CD4-positive, alpha-beta T cell treated with Interleukin-6 at 100 ng/mL for 8 hours (primary cell): ENCODE measurements around the gene ALDH16A1.
"Not testable (repeated sequence)": the region's sequence is repeated elsewhere in the genome, so short reads cannot be mapped to it uniquely, and the experiment has no call there.

ENCODE experiments used
- DNase-seq: peaks from one replicate; pipeline ENCODE4 v3.0.0-alpha.2; 2020; ENCODE audit warnings: mixed read lengths, low spot score

ALDH16A1 gene

DNA sequence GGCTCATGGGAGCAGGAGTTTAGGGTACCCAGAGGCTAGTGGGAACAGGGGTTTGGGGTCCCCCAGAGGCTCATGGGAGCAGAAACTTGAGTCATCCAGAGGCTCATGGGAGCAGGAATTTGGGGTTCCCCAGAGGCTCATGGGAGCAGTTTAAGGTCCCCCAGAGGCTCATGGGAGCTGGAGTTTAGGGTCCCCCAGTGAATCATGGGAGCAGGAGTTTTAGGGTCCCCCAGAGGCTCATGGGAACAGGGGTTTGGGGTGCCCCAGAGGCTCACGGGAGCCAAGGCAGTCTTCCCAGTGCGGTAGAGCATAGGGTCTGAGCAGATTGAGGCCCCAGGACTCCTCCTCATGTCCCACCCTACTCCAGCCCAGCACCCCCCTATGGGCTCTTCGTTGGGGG lies 12.3 kb downstream of the ALDH16A1 start:
- DNase-seq = no peak

DNA sequence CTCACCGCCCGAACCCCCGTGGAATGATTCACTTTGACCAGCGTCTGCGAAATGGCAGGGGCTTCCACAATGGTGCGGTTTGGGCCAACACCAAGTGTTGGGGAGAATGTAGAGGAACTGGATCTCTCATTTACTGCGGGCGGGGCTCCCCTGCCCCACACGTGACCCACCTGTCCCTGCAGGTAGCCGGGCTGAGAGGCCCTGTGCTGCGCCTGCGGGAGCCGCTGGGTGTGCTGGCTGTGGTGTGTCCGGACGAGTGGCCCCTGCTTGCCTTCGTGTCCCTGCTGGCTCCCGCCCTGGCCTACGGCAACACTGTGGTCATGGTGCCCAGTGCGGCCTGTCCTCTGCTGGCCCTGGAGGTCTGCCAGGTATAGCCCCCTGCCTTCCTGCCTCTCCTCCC lies 15.2 kb downstream of the ALDH16A1 start:
- DNase-seq = no peak

DNA sequence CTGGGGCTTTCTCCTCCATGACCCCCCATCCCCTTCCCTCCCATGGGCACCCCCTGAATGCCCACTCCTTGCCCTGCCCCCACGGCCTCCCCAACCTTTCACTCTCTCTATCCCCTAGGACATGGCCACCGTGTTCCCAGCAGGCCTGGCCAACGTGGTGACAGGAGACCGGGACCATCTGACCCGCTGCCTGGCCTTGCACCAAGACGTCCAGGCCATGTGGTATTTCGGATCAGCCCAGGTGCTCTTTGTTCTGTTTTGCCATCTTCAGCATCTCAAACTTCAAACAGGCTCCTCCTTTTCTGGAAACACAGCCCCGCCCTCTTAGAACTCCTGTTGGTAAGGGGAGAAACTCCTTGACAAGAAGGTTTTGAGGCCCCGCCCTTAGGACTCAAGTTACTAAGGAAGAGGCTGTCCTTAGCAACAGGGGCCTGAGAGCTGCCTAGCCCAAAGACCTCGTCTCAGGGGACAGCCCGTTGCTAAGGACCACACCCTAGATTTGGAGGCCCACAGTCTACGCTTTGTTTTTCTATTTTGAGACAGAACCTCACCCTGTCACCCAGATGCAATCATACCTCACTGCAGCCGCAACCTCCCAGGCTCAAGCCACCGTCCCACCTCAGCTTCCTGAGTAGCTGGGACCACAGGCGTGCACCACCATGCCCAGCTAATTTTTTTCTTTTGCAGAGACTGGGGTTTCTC lies 15.9 kb downstream of the ALDH16A1 start:
- peak; percentile 95 for DNase-seq

DNA sequence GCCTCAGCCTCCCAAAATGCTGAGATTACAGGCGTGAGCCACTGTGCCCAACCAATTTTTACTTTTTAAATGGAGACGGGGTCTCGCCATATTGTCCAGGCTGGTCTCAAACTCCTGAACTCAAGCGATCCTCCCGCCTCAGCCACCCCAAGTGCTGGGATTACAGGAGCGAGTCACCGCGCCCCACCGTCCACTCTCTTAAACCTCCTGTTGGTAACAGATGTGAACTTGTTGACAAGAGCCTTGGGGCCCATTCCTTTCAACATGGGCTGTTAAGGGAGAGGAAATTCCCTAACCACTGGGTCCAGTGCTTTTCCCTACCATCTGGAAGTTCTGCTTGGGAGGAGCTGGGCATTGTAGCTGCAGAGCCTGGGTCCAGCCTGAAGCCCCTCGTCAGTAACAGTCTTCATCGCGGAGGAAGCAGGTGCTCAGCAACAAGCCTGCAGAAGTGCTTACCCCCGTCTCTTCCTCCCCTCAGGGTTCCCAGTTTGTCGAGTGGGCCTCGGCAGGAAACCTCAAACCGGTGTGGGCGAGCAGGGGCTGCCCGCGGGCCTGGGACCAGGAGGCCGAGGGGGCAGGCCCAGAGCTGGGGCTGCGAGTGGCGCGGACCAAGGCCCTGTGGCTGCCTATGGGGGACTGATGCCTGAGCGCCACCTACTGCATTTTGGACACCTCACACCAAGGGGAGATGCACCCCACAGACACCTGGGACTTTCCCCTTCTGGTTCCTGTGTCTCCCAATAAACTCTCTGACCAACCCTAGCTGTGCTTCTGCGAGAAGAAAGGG lies 17.0 kb downstream of the ALDH16A1 start:
- DNase-seq = peak; percentile 86

DNA sequence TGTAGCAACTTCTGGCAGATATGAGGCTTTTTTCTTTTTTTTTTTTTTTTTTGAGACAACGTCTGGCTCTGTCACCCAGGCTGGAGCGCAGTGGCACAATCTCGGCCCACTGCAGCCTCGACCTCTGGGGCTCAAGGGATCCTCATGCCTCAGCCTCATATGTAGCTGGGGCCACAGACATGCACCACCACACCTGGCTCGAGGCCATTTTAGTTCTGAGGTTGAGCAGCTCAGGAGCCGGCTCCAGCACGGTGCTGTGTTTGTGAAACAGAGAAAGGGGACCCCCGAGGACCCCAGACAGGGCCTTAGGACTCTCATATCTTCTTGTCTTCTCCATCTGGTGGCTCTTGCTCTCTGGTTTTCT lies 17.6 kb downstream of the ALDH16A1 start:
- no peak for DNase-seq

DNA sequence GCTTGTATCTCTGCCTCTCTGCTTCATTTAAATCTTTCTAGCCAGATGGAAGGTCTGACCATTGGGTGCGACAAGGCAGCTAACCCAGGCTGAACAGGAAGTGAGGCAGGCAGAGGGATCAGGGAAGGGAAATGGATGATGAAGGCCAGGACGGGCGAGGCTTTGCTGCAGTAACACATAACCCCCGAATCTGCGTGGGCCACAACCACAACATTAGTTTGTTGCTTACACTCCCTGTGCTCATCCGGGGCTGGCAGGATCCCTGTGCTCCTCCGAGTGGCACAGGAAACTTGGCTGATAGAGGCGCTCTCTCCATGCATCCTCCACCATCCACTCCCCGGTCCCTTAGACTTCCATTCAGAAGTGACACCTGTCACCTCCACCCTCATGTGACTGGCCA lies 19.9 kb downstream of the ALDH16A1 start:
- no peak for DNase-seq

DNA sequence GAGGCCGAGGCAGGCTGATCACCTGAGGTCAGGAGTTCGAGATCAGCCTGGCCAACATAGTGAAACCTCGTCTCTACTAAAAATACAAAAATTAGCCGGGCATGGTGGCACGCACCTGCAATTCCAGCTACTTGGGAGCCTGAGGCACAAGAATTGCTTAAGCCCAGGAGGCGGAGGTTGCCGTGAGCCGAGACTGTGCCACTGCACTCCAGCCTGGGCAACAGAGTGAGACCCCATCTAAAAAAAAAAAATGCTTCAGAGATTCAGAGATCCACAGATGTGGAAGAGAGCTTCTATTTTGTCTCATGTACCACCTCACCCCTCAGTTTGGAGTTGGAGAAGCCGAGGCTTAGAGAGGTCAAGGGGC lies 20.5 kb downstream of the ALDH16A1 start:
- not testable (repeated sequence) for DNase-seq

DNA sequence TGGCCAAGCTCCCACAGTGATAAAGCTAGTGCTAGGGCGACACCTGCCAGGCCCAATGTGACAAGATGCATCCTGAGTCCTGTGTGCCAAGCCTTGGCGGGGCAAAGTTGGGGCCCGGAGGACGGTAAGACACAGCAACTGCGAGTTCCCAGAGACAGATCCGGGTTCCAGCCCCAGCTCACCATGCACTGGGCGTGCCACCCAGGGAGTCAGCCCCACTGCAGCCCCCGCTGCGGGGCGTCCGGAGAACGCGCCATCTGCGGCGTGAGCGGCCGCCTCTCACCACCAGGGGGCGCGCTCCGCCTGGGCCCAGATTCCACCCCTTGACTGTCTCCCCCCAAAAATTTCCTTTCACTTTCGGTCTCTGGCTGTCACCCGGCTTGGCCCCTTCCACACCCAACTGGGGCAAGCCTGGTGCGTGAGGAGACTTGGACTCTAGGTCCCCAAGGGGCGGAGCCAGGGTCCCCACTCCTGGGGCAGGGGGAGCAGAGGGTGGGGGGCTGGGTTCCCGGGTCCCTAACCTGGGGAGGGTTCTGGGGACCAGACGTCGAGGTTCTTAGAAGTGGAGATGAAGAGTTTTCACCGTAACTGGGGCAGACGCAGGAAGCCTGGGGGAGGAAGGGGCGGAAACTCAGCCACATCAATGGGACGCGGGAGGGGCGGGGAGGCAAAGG lies 21.0 kb downstream of the ALDH16A1 start, which contains the start of gene FLT3LG:
FLT3LG (plus strand) TSS at position 348 of the 674 bp plus-strand sequence. CDS start 425 bp downstream, outside the sequence.
- peak; percentile 94 for DNase-seq

DNA sequence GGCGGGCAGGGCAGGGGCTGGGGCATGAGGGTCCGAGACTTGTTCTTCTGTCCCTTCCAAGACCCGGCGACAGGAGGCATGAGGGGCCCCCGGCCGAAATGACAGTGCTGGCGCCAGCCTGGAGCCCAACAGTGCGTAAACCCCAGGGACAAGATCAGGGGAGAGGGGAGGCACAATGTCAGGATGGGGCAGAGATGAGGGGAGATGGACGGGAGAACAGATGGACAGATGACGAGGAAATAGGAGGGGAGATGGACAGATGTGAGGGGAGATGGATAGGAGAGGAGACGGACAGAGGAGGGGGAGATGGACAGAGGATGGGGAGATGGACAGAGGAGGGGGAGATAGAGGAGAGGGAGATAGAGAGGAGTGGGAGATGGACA lies 21.5 kb downstream of the ALDH16A1 start:
- no peak for DNase-seq

DNA sequence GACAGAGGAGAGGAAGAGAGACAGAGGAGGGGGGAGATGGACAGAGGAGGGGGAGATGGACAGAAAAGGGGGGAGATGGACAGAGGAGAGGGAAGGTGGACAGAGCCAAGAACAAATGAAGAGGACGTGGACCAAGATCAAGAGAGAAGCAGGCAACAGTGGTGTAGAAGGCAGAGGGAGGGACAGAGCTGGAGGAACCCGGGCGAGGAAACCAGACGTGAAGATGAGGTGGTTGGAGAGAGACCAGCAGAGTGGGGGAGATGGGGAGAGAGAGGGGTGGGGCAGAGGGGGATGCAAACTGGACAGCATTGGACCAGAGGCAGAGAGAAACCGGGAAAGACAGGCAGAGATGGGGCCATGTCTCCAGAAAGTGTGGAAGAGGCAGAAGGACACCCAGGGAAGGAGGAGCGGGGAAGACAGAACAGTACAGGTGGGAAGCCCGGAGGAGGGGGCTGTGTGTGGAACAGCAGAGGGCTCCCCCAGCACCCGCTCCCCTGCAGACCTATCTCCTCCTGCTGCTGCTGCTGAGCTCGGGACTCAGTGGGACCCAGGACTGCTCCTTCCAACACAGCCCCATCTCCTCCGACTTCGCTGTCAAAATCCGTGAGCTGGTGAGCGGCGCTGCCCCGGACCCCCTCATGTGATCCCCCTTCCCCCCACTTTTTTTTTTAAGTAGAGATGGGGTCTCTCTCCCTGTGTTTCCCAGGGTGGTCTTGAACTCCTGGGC lies 22.3 kb downstream of the ALDH16A1 start:
- DNase-seq = peak; percentile 9

DNA sequence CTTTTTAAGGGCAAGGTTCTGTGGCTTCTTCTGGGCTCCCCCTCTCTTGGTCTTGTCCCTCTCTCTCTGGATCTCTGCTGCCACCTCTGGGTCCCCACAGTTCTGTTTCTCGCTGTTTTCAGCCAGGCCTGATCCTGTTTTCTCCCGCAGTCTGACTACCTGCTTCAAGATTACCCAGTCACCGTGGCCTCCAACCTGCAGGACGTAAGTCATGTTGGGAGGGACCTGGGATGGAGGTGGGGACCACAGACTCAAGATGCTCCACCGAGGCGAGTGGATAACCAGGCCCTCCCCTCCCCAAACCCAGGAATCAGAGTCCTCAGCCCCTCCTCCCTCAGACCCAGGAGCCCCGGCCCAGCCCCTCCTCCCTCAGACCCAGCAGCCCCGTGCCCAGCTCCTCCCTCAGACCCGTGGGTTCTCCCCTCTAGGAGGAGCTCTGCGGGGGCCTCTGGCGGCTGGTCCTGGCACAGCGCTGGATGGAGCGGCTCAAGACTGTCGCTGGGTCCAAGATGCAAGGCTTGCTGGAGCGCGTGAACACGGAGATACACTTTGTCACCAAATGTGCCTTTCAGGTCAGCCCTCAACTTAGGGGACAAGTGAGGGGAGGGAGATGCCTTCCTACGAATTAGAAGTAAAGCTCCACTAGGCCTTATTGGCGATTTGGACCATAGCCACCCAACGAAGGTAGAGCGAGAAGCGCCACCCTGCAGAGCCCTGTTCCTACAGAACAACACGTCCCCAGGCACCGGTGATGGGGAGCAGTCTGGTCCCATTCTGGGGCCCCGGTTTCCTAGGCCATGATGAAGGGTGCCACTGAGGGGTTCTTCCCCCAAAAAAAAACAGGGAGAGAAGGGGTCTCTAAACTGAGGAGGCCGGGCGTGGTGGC lies 23.2 kb downstream of the ALDH16A1 start:
- DNase-seq = peak; percentile 71

DNA sequence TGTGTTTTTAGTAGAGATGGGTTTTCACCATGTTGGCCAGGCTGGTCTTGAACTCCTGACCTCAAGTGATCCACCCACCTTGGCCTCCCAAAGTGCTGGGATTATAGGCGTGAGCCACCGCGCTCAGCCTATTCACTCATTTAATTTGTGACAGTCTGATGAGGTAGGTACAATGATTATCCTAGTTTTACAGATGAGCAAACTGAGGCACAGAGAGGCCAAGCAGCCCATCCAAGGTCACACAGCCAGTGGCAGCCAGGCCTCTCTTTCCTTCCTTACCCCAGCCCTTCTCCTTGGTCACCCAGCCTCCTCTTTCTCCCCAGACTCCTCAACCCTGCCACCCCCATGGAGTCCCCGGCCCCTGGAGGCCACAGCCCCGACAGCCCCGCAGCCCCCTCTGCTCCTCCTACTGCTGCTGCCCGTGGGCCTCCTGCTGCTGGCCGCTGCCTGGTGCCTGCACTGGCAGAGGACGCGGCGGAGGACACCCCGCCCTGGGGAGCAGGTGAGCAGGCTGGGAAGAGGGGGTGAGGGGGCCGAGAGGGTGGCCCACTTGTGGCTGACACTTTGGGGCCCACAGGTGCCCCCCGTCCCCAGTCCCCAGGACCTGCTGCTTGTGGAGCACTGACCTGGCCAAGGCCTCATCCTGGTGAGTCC lies 27.1 kb downstream of the ALDH16A1 start:
- DNase-seq = no peak

DNA sequence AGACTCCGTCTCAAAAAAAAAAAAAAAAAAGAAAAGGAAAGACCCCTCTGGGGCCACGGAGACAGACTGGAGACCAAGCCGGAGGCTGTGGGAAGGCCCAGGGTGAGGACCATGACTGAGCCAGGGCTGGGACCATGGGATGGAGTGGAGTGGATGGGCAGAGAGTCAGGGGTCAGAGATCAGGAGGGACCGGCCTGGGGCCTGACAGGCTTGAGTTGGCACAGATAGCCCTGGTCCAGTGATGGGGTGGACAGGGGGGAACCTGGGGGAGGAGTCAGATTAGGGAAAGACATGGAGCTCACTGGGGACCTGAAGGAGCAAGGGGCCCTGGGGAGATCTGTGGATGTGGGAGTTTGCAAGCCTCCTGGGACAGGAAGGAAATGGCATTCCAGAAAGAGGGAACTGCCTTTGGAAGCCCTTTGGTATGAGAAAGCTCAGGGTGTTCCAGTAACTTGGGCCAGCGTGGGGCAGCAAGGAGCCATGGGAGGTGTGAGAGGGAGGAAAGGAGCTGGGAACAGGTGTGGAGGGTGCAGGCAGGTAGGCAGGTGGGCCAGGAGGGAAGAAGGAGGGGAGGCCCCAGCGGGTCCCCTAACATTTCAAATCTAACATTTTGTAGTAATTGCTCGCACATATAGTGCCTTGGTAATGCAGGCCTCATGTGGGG lies 28.1 kb downstream of the ALDH16A1 start:
- DNase-seq = no peak

DNA sequence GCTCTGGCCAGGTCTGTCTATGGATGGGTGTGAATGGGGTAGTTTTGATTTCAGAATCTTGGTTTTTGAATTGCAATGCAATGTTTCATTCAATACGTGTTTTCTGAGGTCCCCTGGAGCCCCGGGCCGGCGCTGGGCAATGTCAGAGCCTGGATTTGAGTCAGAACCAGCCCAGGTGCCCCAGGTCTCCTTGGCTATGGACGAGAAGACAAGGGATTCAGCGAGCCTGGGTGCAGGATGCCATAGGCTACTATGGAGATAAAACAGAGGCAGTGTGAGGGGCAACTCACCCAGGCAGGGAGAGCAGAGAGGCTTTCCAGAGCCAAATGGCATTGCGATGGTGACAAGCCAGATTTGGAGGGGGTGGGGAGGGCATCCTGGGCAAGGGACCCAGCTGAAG lies 33.2 kb downstream of the ALDH16A1 start:
- no peak for DNase-seq

DNA sequence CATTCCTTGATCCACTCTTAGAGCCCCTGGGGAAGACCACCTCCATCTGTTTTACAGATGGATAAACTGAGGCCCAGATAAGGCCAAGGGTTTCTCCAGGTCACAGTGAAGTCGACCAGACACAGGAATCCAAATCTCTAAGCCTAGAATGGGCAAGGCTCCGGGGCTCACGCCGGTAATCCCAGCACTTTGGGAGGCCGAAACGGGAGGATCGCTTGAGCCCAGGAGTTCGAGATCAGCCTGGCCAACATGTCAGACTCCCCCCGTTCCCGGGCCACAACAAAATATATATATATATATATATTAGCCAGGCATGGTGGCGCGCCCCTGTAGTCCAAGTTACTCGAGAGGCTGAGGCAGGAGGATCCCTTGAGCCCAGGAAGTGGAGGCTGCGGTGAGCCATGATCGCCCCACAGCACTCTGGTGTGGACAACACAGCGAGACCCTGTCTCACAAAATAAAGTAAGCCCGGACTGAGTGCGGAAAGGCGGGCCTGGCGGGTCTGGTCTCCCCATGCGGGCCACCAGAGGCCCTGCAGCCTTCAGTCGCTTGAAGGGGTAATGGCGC lies 33.8 kb downstream of the ALDH16A1 start:
- DNase-seq = no peak

DNA sequence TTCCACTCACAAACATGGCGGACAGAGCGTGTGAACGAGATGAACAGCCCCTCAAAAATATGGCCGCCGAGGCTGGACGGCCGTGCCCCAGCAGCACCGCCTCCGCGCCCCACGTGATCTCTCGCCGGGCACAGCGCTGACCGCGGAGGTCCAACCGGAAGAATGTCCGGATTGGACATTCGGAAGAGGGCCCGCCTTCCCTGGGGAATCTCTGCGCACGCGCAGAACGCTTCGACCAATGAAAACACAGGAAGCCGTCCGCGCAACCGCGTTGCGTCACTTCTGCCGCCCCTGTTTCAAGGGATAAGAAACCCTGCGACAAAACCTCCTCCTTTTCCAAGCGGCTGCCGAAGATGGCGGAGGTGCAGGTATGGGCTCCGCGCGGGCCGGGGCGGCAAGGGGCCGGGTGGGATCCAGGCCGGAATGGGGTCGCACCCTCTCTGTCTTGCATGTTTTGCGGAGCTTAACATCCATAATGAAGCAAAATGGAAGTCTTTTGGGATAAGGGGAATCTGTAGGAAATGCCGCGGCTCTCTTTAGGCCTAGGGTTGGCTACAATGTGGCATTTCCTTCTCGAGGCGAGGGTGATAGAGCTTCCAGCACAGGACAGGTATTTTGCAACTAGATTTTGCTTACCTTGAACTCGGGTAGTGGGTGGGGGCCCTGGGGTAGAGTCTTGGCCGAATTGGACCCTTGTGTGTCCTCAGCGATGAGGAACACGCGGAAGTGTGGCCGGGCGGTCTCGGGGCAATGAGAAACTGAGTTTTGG lies 34.4 kb downstream of the ALDH16A1 start, which contains the start of gene RPL13A:
RPL13A (plus strand) TSS at position 332 of the 769 bp plus-strand sequence; CDS start at position 354, 22 bp downstream.
- DNase-seq = peak; percentile 100

DNA sequence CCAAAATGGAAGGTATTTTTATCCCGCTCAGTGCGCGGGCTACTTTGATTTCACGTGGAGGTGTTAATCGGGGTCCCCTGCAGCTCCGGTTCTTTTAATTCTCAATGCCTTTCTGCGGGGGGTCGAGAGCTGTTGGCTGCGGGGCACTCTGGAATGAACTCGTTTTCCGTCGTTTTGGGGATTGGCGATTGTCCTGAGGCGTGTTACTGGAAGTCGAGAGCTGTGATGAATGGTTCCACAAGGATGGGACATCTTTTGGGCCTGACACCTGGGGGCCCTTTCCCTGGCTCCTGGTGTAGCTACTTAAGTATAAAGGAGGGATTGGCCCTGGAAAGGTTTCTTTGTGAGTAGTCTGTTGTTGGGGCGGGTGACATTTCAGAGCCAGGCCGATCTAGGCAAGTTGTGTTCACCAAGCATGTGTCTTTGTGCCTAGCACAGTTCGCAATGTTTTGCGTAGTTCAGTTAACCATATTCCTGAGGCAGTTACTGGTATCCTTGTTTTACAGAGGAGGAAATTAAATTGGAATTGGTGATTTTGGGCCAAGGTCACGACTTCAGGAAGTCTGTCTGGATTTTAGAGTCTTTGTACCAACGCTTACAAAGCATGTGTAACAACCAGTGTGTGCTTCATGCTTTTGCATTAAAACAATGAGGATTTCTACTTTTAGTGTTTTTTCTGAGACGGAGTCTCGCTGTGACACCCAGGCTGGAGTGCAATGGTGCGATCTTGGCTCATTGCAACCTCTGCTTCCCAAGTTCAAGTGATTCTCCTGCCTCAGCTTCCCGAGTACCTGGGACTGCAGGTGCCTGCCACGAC lies 35.2 kb downstream of the ALDH16A1 start:
- DNase-seq = no peak
